ENCODE data around the gene IL9. TPM values are rescaled to one million over a fixed set of nuclear protein-coding genes. Genes with fewer than 3 reads are reported as not detected.

Gene IL9
- total and polyA plus RNA-seq, 2 of the 13 experiments (the other 11 are each of a cell fraction or from before 2014, with no cell fraction given) = not detected

DNA sequence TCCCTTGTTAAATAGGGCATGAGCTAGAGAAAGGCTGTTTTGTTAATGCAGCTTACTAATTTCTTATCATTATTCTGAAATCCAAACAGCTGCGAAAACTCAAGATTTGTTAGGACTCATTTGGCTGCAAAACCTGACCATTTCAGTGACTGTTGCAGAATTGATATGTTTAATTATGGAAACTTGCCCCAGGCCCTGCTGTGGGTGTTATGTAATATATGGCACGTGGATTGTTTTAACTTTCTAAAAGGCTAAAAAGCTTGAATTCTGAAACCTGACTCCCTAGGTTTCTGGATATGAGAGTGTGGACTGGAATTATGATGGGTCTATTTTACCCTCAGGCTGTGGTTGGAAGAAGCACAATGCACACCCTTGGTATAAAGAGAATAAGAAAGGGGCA lies 4.4 kb downstream of the IL9 start (continued):
- TF ChIP-seq CAMTA2 (CRISPR knock-in tag; IDR thresholded peaks at IDR 0.05; ENCODE audit: borderline replicate concordance) (no peak), ZNF121 (CRISPR knock-in tag; IDR thresholded peaks at IDR 0.05) (no peak), ZNF441 (CRISPR knock-in tag; IDR thresholded peaks at IDR 0.05; ENCODE audit: borderline replicate concordance) (no peak), TARDBP (CRISPR knock-in tag; IDR thresholded peaks at IDR 0.05) (no peak), ZNF430 (CRISPR knock-in tag; IDR thresholded peaks at IDR 0.05) (no peak), NCOA5 (CRISPR knock-in tag; IDR thresholded peaks at IDR 0.05) (no peak), SIX4 (CRISPR knock-in tag; IDR thresholded peaks at IDR 0.05) (no peak)
- TF ChIP-seq, protein P1, sequence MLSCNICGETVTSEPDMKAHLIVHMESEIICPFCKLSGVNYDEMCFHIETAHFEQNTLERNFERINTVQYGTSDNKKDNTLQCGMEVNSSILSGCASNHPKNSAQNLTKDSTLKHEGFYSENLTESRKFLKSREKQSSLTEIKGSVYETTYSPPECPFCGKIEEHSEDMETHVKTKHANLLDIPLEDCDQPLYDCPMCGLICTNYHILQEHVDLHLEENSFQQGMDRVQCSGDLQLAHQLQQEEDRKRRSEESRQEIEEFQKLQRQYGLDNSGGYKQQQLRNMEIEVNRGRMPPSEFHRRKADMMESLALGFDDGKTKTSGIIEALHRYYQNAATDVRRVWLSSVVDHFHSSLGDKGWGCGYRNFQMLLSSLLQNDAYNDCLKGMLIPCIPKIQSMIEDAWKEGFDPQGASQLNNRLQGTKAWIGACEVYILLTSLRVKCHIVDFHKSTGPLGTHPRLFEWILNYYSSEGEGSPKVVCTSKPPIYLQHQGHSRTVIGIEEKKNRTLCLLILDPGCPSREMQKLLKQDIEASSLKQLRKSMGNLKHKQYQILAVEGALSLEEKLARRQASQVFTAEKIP (CRISPR knock-in tag; IDR thresholded peaks at IDR 0.05; ENCODE audit: borderline replicate concordance) = no peak

DNA sequence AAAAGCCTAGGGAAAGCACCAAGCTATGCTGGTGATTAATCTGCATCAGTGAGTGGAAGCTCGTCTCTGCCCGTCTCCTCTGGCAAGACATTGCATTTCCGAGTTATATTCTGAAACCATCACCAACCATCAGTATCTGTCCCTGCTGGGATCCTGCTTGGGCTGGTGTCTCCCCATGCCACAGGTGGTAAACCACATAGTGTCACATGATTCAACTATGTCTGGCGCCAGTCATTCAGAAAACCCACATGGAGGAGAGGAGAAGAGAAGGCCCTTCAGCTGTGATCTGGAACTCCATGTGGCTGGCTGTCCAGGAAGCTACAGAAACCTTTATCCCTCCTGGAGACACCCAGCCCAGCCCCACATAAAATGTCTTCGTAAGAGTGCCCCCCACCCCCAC lies 4.8 kb downstream of the IL9 start:
- ChIA-PET POLR2A (interaction anchor here (1.3 kb wide), 1 partner anchor 163 kb away, joined by 3 read pairs; no protein-coding TSS in a partner anchor), CTCF (ENCODE audit: low intra/inter-chr PET ratio, low total read pairs) (no interaction called here)
- H3K4me2 ChIP-seq (ENCODE audit: low read depth, low read length) = no peak overlapping the region
- 42% methylated on average over 5 of the region's 5 CpGs for WGBS (ENCODE audit: low lambda C conversion rate)
- H2AFZ ChIP-seq (ENCODE audit: low read length) = no peak overlapping the region
- H3K36me3 ChIP-seq (replicated peaks in 1 of 2; ENCODE audit: control insufficient read depth in 1 of 2, insufficient read depth in 2 of 2, low read length in 2 of 2) = no peaks in the 10 kb centered on the region
- intact Hi-C loops (cut with micrococcal nuclease; ENCODE audit: unreplicated experiment) = no loop called here
- H3K9ac ChIP-seq (ENCODE audit: insufficient read depth, low read depth, low read length) = no peak overlapping the region
- no peak for FAIRE-seq
- H4K20me1 ChIP-seq (ENCODE audit: insufficient read depth, low read length) = no peaks in the 10 kb centered on the region
- in situ Hi-C loops (cut with HindIII; ENCODE audit: extremely low pct_ligation_motif_present, low pct_unique_long_range_greater_than_20kb) = no loop called here
- no peak for ATAC-seq
- H3K4me1 ChIP-seq (ENCODE audit: insufficient read depth, low read length) = peaks cover 27% of the 10 kb centered on the region
- no peak overlapping the region for H3K4me3 ChIP-seq (replicated peaks in 1 of 3; ENCODE audit: insufficient read depth in 1 of 3, low read depth in 2 of 3, low read length in 3 of 3)
- H3K27ac ChIP-seq (ENCODE audit: extremely low read length, insufficient read depth, low read length) = no peak overlapping the region
- no peaks in the 10 kb centered on the region for H3K9me3 ChIP-seq (ENCODE audit: low read length)
- no peak for DNase-seq (ENCODE audit: low spot score)
- no TSS peak for BruUV-seq (replicated peaks)
- peaks cover 0 to 5% of the 10 kb centered on the region in 2 experiments; a peak in 2 of 5 replicates for H3K27me3 ChIP-seq (ENCODE audit: control insufficient read depth in 1 of 2, insufficient read depth in 2 of 2, low read length in 2 of 2)
- no peaks in the 10 kb centered on the region for H3K79me2 ChIP-seq (ENCODE audit: insufficient read depth, low read length)
- TF ChIP-seq, protein P2, sequence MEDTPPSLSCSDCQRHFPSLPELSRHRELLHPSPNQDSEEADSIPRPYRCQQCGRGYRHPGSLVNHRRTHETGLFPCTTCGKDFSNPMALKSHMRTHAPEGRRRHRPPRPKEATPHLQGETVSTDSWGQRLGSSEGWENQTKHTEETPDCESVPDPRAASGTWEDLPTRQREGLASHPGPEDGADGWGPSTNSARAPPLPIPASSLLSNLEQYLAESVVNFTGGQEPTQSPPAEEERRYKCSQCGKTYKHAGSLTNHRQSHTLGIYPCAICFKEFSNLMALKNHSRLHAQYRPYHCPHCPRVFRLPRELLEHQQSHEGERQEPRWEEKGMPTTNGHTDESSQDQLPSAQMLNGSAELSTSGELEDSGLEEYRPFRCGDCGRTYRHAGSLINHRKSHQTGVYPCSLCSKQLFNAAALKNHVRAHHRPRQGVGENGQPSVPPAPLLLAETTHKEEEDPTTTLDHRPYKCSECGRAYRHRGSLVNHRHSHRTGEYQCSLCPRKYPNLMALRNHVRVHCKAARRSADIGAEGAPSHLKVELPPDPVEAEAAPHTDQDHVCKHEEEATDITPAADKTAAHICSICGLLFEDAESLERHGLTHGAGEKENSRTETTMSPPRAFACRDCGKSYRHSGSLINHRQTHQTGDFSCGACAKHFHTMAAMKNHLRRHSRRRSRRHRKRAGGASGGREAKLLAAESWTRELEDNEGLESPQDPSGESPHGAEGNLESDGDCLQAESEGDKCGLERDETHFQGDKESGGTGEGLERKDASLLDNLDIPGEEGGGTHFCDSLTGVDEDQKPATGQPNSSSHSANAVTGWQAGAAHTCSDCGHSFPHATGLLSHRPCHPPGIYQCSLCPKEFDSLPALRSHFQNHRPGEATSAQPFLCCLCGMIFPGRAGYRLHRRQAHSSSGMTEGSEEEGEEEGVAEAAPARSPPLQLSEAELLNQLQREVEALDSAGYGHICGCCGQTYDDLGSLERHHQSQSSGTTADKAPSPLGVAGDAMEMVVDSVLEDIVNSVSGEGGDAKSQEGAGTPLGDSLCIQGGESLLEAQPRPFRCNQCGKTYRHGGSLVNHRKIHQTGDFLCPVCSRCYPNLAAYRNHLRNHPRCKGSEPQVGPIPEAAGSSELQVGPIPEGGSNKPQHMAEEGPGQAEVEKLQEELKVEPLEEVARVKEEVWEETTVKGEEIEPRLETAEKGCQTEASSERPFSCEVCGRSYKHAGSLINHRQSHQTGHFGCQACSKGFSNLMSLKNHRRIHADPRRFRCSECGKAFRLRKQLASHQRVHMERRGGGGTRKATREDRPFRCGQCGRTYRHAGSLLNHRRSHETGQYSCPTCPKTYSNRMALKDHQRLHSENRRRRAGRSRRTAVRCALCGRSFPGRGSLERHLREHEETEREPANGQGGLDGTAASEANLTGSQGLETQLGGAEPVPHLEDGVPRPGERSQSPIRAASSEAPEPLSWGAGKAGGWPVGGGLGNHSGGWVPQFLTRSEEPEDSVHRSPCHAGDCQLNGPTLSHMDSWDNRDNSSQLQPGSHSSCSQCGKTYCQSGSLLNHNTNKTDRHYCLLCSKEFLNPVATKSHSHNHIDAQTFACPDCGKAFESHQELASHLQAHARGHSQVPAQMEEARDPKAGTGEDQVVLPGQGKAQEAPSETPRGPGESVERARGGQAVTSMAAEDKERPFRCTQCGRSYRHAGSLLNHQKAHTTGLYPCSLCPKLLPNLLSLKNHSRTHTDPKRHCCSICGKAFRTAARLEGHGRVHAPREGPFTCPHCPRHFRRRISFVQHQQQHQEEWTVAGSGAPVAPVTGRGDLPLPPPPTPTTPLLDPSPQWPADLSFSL (CRISPR knock-in tag; IDR thresholded peaks at IDR 0.05) = no peak
- TF ChIP-seq MZF1 (CRISPR knock-in tag; IDR thresholded peaks at IDR 0.05; ENCODE audit: borderline replicate concordance) (no peak), ZNF619 (CRISPR knock-in tag; IDR thresholded peaks at IDR 0.05) (no peak), CCDC6 (CRISPR knock-in tag; IDR thresholded peaks at IDR 0.05) (no peak), DPF2 (CRISPR knock-in tag; IDR thresholded peaks at IDR 0.05; ENCODE audit: borderline replicate concordance, low read depth) (no peak), ZBTB20 (CRISPR knock-in tag; IDR thresholded peaks at IDR 0.05; ENCODE audit: borderline replicate concordance, low read depth) (no peak), MBD4 (IDR thresholded peaks at IDR 0.05; ENCODE audit: borderline replicate concordance, low read length) (no peak)
- TF ChIP-seq, protein P3, sequence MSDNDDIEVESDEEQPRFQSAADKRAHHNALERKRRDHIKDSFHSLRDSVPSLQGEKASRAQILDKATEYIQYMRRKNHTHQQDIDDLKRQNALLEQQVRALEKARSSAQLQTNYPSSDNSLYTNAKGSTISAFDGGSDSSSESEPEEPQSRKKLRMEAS (IDR thresholded peaks at IDR 0.05) = no peak
